HG02571 (cell line): ENCODE results near the gene DMRTB1.

Experiments
- ATAC-seq: cut with Tn5 transposase; IDR thresholded peaks from one replicate; pipeline ENCODE4 v1.9.1; 2021; ENCODE audit warnings: mild to moderate bottlenecking, moderate library complexity; ENCODE audit not compliant: unreplicated experiment

DMRTB1 gene

DNA sequence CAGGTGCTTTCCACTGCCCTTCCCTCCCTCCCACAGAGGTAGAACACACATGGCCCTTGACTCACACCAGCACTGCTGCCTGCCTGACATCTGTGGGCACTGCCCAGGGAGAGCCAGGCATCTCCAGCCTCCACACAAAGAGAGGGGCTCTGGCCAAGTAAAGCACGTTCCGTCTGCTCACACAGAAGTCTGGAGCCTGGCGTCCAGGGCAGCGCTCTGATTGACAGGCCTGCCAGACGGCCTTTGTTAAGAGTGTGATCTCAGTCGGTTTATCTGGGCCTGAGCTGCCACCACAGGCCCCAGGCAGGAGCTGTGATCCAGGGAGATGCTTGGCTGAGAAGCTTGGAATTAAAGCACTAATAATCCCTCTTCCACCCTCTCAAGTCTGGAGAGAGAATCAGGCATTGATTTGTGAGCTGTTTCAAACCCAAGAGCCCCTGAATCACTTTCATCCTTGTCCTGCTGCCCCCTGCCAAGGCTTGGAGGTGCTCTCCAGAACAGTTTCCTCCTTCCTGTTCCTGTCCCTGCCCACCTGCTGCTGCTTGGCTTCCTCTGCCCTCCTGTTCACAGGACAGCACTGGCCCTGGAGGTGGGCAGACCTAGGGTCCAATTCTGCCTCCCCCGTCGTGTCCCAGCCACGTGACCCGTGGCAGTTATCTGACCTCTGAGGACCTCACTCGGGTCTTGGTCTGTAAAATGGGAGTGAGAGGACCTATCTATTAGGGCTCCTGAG lies 3.7 kb downstream of the DMRTB1 start:
- no peak for ATAC-seq

DNA sequence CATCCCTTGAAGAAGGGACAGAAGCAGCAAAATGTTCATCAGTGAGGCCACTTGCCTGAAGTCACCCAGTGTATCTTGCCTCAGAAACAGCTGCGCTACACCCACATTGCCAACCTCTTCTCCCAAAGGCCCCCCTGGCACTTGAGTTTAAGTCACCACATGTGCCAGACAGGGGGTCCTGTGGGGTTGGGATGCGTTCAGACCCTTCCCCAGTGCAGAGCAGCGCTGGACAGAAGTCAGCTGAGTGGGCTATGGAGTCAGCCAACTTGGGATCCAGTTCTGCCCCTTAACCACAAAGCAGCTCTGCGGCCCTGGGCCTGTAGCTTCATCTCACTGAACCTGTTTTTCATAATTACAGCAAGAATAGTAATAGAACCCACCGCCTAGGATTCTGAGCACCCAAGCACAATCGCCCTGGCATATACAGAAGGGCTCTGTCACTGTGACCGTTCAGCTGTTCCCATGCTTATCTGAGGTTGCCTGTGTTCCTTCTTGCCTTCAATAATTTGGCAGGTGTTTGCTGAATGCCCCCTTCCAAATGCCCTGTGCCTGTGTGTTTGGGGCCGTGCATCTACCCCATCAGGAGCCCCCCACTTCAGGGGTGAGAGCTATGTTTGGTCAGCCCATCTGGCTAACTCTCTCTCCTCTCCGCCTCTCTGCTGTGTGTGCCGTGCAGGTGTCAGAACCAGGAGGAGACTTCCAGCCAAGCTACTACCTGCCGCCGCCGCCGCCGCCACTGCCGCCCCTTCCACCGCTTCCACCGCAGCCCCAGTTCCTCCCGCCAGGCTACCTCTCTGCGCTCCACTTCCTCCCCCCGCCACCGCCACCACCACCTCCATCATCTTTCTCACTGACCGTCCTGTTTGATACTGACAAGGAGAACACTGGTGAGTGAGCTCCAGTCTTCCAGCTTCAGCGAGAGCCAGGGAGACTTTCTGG lies 5.0 kb downstream of the DMRTB1 start:
- ATAC-seq: no peak

DNA sequence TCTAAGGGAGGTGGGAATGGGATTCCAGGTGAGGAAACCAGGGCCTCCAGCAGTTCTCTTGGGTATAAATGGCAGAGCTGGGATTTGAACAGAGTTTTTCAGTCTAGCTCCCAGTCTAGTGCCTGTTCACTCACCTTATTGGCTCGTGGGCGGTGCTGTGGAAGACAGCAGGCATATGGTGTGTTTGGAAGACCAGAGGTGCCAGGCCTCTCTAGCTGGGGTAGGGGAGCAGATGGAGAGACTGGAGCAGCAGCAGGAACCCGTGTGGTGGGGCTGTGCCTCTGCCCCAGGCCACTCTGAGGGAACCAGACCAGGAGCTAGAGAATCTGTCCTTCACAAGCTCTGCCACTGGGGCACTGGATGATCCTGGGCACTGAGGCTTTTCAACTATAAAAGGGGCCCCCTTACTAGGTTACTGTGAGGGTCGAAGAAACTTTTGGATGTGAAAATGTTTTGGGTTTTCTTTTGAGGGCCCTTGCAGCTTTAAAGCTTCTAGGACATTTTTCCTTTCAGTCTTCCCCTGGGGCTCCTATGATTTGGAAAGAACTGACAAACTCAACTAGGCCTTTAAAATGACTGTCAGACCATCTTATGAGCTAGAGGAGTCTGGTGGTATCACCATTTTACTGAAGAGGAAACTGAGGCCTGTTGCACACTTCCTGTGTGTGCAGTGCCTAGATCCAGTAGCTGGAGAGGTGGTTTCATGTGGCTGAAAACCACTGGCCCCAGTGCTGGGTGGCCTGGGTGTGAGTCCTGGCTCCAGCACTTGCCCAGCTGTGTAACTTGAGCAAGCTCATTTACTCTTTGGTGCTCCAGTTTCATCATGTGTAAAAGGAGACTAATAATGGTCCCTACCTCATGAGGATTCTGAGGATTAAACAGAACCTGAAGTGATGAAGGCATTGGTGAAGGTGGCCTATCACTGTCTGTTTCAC lies 6.1 kb downstream of the DMRTB1 start:
- no peak for ATAC-seq

DNA sequence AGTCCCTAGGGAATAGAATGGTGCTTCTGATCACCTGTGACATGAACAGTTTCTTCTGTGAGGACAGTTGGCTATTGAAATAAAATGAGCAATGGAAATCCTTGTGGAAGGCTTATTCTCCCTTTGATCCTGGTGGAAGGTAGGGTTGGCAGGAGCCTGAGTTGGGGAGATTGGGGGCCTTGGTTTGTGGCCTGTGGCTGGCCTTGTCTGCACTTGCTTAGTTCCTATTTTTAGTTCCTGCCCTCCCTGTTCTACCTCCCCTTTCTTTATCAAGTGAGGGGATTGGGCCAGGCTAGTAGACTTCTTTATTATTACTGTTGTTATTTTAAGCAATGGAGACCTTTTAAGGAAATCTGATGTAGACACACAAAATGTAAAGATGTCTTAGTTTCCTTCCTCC lies 8.2 kb downstream of the DMRTB1 start:
- ATAC-seq: no peak

DNA sequence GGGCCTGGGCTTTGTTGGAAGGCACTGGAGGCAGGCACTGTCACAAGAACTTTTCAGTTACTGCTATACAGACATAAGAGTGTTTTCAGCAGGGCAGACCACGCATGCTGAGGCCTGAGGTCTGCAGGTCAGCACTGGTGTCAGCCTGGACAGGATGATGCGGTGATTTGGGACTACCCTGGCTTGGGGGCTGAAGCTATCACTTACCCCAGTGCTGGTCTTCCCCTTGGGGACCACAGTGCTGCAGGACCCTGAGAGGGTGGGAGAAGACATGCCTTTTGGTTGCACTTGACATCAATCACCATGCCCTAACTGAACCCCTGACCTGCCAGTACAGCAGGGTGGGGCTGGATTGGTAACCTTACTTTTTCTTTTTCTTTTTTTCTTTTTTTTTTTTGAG lies 9.2 kb downstream of the DMRTB1 start:
- no peak for ATAC-seq

DNA sequence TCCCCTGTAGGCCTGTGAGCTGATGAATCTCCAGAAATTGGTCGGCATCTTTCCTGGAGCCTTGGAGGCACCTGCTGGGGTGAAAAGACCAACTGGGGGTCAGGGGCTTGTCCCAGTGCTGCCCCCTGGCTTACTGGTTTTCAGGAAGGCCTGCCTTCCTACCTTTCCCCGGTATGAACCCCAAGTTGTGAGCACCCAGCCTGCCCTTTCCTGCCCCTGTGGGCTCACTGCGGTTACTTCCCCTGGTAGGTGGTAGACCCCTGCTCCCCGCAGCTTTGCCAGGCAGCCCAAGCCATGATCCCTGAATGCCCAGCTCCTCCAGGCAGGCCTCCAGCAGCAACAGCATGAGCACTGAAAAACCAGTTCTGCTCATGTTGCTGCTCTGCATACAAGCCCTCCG lies 10.2 kb downstream of the DMRTB1 start:
- no peak for ATAC-seq

DNA sequence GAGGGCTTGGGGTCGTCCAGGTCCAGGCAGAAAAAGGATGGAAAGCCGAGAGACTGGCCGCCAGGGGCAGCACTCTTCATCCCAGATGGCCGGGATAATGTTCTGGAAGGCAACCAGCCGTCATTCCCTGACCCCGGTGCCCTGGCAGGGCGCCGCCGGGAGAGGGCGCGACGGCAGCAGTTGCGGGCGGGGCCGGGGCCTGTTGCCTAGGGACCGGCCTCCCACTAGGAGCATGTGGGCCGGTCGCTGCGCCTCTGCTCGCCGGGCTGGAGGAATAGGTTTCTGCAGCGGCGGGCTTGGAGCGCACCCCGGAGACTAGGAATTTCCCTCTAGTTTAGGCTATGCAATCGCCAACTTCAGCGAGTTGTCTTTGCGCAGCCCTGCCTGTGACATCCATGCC lies 11.0 kb downstream of the DMRTB1 start:
- ATAC-seq: no peak

DNA sequence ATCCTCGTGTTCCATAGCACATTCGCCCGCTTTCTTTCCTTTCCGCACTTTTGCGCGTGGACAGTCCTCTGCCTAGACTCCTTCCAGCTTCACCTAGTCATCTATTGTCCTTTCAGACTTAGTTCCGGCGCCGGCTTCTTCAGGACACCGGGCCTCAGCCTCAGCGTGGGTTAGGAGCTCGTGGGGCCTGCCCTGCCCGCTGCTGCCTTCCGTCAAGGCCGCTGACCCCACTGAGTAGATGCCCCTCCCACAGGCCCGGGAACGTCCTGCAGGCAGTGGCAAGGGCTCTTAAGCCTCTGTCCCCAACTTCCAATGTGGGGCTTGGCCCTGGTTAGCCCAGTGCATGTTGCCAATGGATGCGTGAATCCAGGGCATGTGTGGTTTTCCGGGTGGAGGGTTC lies 11.4 kb downstream of the DMRTB1 start:
- ATAC-seq: no peak

DNA sequence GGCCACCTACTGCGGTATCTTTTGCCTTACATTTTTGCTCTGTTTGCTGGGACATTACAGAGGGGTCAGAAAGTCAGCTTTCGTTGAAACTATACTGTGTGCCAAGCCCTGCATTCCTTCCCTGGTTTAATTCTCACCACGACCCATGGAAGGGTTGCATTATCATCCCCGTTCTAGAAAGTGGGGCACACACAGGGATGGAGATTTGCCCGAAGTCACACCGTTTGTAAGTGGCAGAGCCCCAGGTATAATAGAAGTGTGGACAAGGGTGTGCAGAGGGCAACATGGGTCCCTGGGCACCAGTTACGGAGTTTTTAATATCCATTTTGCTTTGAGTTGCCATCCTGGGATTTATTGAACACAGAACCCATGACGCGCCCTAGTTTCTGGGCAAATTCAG lies 11.8 kb downstream of the DMRTB1 start:
- ATAC-seq: no peak

DNA sequence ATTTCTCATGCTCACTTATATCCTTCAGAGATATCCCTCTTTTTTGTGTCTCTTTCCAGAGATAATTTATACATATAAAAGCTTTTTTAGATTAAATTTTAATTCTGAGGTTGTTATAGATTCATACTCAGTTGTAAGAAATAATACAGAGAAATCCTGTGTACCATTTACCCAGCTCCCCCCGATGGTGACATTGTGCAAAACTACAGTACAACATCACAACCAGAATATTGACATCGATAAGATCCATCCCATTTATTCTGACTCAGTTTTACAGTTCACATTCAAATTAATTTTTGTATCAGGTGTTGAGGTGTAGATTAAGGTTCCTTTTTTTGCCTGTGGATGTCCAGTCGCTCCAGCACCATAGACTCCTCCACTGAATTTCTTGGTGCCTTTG lies 14.3 kb downstream of the DMRTB1 start:
- no peak for ATAC-seq

DNA sequence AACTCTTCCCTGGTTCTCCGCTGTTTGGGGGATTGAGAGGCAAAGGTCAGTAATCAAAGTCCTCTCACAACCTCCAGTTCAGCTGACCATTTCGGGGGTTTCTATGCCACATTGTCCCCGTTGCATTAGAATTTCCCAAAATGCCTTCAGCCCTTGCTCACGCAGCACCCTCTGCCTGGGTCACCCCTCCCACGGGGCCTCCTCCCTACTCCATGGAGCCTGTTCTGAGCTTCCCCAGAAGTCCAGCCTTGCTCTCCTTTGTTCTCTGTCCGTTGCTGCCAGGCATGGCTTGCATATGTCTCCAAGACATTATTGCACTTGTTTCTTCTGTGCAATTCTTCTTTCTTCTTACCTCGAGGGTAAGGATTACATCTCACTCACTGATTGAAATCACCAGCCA lies 16.5 kb downstream of the DMRTB1 start:
- no peak for ATAC-seq

DNA sequence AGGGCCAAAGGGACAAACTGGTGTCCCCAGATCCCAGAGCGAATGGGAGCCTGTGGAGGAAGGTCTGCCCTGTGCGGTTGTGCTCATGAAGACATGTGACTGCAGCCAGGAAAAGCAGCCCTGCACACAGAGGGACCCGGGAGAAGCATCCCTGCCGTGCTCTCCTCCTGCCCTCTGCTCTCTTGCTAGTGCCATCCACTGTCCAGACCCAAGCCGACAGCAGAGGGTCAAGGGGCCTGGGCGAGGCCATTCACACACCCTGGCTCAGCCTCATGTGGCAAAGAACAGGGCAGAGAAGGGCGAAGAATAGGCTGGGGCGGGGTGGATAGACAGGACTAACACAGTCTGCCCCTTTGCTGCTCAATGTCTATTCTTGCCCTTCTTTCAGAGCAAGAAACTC lies 17.4 kb downstream of the DMRTB1 start:
- no peak for ATAC-seq

DNA sequence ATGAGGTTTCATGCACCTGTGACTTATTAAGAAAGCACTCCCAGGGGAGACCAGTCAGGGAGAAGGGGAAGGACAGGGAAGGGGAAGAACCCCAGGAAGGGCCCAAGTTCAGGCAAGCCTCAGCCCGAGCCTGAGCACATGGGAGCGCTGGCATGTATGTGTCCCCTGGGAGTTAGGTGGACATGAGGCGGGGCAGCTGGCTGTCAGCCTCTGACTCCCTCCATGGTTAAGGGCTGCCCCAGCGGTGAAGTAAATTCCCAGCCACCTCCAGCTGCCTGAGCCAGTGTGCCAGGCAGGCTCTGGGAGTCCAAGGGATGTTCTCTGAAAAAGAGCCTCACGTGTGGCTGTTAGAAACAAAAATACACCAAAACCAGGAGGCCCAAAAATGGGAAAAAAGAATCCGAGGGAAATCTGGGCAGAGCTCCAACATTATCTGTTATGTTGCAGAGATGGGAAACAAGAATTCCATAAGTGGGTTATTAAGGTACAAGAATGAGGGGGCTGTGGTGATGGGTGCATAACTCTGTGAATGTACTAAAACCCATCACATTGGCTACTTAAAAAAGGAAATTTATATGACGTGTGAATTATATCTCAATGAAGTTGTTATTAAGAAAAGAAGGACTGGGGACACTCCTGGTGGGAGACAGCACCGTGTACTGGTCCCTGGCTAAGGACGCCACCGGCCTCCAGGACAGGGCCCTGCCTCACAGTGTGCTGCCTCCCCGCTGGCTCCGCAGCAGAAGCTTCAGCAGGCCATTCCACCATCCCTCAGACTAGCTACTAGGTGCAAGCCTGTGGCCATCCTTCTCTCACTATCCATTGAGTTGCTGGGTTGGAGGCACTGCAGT lies 18.7 kb downstream of the DMRTB1 start:
- no peak for ATAC-seq

DNA sequence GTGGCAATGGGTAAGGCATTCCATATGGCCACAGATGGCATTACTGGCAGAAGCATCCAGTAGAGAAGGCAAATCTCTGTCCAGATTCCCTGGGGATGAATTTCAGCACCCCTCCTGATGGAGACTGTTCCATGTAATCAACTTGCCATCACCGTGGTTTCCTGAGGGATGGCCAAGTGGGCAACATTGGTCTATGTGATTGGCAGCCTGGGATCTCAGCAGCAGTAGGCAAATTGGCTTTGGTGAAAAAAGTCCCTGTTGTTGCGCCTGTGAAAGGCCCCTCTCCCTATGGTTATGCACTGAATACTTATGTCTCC lies 19.3 kb downstream of the DMRTB1 start:
- ATAC-seq: no peak

DNA sequence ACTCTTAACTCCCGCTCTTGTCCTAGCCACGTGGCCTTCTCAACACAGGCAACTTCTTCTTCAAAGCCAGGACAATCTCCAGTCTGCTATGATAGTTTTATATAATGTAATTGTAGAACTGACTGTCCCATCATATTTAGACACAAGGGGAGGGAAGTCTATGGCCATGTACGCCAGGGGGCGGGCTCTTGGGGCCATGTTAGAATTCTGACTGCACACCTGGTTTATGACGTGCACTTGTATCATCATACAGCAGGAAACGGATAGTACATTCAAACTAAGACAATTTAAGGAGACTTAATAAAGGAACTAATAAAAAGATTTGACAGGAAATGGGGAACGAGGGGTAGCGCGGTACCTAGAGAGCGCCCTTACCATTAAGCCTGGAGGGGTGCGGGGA lies 21.5 kb downstream of the DMRTB1 start:
- ATAC-seq: no peak

DNA sequence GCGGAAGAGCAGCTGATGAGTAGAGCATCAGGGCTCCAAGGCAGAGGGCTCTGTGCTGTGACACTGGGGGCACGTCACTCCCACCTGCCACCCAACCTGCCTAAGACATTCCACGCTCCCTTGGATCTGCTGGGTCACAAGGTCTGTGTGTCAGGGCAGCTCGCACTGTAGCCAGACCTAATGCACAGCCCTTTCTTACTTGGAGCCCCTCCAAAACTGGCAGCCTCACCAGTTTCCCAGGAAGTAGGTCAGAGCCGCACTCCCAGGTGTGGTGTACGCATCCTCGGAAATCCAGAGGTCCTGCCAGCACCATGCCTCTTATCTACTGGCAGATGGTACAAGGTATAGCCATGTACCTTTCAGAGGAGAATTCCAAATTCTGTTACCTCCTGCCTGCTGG lies 22.3 kb downstream of the DMRTB1 start:
- ATAC-seq: no peak

DNA sequence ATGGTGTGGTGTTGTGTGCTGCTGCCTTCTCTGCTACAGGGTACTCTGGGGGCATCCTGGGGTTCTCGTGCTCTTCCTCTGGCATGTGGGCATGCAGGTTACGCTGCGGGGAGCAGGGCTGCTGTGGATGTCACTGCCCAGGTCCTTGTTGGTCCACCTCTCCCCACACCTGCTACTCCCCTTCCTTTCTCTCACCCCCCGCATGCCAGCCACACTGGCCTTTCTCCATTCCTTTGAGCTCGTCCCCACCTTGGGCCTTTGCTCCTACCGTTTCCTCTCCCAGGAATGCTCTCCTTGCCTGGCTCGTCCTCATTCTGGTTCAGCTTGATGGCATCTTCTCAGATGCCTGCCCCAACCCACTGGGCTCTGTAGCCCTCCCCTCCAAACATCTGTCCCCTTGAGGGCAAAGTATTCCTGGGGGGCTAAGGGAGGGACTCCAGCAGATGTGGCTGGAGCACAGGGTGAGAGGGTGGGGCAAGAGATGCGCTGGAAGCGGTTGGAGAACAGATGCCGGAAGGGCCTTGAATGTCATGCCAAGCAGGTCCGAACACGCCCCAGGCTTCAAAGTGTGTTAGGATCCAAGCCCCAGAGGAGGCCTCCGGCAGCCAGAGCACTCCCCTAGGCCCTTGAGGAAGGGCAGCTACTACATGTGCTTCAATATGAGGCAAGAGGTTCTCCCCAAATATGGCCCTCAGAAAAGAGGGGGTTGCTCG lies 23.4 kb downstream of the DMRTB1 start:
- no peak for ATAC-seq

DNA sequence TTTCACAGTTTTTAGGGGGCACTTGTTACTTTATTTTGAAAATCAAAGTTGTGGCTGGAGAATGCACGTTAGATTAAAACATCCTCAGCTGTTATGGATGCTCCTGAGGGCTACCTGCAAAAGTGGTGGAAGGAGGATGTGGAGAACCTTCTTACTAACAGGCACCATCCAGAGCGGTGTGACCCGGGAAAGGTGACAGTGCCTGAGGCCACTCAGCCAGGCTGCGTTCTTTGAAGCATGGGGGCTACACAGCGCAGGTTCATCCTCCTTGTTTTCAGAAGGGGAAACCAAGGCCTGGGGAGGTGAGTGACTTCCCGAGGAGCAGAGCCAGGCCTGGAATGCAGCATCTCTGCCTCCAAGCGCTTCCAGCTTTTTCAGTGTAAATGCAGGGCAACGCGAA lies 24.0 kb downstream of the DMRTB1 start:
- no peak for ATAC-seq

DNA sequence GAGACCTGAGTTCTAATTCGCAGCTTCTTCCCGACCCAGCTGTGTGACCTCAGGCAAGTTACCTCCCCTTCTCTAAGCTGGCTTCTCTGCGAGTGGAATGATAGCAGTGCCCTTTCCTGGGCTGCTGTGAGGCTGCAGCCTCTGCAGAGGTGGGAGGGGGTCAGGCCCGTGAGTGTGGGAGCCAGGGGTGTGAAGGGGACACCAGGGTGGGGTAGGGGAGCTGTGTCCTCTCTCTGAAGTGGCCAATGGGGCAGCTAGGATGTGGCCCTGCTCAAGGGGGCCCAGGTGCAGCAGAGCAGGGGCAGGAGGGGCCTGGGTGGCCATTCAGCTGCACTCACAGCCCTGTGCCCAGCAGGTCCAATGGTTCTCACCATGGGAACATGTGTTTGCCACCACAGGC lies 24.5 kb downstream of the DMRTB1 start:
- no peak for ATAC-seq
